ENCODE measurements around the gene SCIN.

DNA sequence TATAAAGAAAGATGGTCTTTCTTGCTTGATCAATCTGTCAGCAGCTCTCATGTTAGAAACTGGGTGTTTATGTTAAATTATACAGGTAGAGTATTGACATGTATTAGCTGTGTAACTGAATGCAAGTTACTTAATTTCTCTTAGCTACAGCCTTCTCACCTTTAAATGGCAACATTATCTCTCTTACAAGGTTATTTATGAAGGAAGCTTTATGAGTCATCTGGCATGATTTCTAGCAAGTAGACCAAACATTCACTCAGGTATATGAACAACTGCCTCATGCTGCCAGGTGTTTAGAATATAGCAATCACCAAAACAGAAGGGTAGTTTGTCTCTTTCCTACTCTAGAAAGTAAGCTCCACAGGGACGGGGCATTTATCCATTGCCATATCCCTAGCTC, 125.4 kb downstream of the SCIN start:
- TF ChIP-seq GATA3 (IDR thresholded peaks at IDR 0.05; ENCODE audit: low read depth, low read length) (no peak), GATA2 (IDR thresholded peaks at IDR 0.05; ENCODE audit: low read depth, low read length) (no peak)

All from SH-SY5Y (cell line).